Fibroblast of upper back skin (primary cell): ENCODE results near the gene KDM8.

Experiments used
- DNase-seq: peaks from one replicate; pipeline ENCODE4 v3.0.0-alpha.2; 2013

KDM8 gene

GRCh38 chr16:27232061-27232900, 29.0 kb downstream of the KDM8 start:
- DNase-seq = no peak

GRCh38 chr16:27232901-27233625, 29.7 kb downstream of the KDM8 start:
- DNase-seq = no peak

- no peak for DNase-seq
Observed at GRCh38 chr16:27233731-27234130, 30.4 kb downstream of the KDM8 start.

GRCh38 chr16:27234171-27234570, 30.8 kb downstream of the KDM8 start:
- no peak for DNase-seq

GRCh38 chr16:27234603-27235002, 31.3 kb downstream of the KDM8 start:
- no peak for DNase-seq

GRCh38 chr16:27235055-27235937, 32.0 kb downstream of the KDM8 start:
- peak; percentile 91 for DNase-seq

GRCh38 chr16:27235938-27236245, 32.6 kb downstream of the KDM8 start:
- DNase-seq = no peak

GRCh38 chr16:27236635-27237218, 33.4 kb downstream of the KDM8 start:
- DNase-seq = no peak

GRCh38 chr16:27237219-27238015, 34.1 kb downstream of the KDM8 start:
- peak; percentile 36 for DNase-seq

- no peak for DNase-seq
Observed at GRCh38 chr16:27238016-27238587, 34.8 kb downstream of the KDM8 start.

GRCh38 chr16:27238591-27238990, 35.3 kb downstream of the KDM8 start:
- no peak for DNase-seq

GRCh38 chr16:27239026-27239425, 35.7 kb downstream of the KDM8 start:
- DNase-seq = no peak

- DNase-seq = no peak
Observed at GRCh38 chr16:27239906-27240655, 36.8 kb downstream of the KDM8 start.

- DNase-seq = peak; percentile 71
Observed at GRCh38 chr16:27240948-27241531, 37.7 kb downstream of the KDM8 start.

- DNase-seq = no peak
Observed at GRCh38 chr16:27241658-27242057, 38.3 kb downstream of the KDM8 start.

GRCh38 chr16:27242398-27242797, 39.1 kb downstream of the KDM8 start:
- no peak for DNase-seq

GRCh38 chr16:27242868-27243590, 39.7 kb downstream of the KDM8 start:
- DNase-seq = peak; percentile 72

- DNase-seq = no peak
Observed at GRCh38 chr16:27243725-27244362, 40.5 kb downstream of the KDM8 start.

GRCh38 chr16:27244363-27244755, 41.0 kb downstream of the KDM8 start:
- DNase-seq = no peak
